GM21423 (cell line): ENCODE data around the gene SLCO2A1.

ENCODE experiments used
- ATAC-seq: cut with Tn5 transposase; IDR thresholded peaks from one replicate; pipeline ENCODE4 v1.9.1; 2021; ENCODE audit warnings: mild to moderate bottlenecking, moderate library complexity; ENCODE audit not compliant: unreplicated experiment

SLCO2A1 gene

GRCh38 chr3:133983576-133984560 lies 45.9 kb downstream of the SLCO2A1 start:
- no peak for ATAC-seq

- ATAC-seq: no peak
These were observed 46.6 kb downstream of the SLCO2A1 start for GRCh38 chr3:133983126-133983525.

- ATAC-seq: no peak
These were observed 49.2 kb downstream of the SLCO2A1 start for GRCh38 chr3:133980550-133980949.

- no peak for ATAC-seq
These were observed 49.7 kb downstream of the SLCO2A1 start for GRCh38 chr3:133980035-133980434.

- ATAC-seq: no peak
These were observed 50.2 kb downstream of the SLCO2A1 start for GRCh38 chr3:133979553-133979952.

- no peak for ATAC-seq
These were observed 52.2 kb downstream of the SLCO2A1 start for GRCh38 chr3:133977568-133977967.

DNA sequence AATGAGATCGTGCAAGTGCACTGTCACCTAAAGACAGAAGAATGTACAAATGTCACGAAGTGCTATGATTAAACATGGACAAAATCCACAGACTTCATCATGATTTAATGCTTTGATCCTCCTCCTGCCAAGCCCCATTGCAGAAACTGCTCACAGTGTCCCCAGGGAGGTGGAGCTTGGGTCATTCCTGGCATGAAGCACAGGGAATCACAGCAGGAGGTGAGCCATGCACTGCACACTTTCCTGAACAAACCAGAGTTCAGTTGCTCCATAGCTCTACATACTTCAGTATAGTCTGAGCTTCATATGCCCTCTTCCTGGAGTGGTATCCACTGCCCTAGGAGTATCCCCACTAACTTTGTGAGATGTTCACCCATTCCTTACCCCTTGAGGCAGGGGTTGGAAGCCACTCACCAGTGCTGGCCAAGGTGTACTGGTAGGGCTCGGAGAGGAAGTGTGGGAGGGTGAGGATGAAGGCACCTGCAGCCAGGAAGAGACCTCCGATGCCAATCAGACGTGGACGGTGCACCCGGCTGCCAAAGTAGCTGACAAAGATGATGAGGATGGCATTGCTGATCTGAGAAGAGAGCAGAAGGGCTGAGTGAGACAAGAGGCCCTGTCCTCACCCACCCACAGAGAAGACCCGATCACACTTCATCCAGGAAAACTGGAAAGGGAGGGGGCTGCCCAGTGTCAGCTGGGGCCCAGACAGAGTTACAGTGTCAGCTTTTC lies 56.3 kb downstream of the SLCO2A1 start:
- ATAC-seq: no peak

- ATAC-seq: no peak
These were observed 57.6 kb downstream of the SLCO2A1 start for GRCh38 chr3:133972156-133972555.

DNA sequence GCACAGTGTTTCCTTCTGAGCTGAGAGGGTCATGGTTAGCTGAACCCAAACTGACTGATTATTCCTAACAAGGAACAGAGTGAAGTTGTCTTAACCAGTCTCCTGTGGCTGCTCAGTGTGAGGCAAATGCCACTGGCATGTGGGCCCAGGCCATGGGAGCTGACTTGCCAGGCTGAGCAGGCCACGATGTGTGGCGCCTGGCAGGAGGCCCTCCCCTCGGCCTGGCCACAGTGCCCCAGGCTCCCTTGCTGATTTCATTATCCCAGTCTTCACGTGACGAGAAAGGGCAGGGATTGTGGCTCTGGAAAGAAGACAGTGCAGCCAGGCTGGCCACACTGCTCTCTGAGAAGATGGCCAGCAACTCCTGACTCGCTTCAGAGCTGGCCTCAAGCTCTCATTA lies 58.8 kb downstream of the SLCO2A1 start:
- ATAC-seq: no peak

DNA sequence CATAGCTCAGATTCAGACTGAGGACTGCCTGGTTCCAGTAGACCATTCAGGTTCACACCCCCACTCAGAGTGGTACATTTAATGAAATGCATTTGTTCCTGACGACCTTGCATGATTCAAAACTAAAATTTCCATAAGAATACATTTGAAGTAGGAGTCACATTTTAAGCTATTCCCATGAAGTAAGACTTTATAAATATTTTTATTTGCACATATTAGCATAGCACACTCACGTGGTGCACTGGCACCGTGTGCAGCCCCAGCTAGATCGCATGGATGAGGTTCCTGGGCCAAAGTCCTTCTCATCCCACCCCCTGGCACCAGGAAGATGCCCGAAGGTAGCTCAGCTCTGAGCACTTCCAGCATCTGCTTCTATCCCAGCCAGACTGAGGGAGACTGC lies 59.4 kb downstream of the SLCO2A1 start:
- no peak for ATAC-seq

DNA sequence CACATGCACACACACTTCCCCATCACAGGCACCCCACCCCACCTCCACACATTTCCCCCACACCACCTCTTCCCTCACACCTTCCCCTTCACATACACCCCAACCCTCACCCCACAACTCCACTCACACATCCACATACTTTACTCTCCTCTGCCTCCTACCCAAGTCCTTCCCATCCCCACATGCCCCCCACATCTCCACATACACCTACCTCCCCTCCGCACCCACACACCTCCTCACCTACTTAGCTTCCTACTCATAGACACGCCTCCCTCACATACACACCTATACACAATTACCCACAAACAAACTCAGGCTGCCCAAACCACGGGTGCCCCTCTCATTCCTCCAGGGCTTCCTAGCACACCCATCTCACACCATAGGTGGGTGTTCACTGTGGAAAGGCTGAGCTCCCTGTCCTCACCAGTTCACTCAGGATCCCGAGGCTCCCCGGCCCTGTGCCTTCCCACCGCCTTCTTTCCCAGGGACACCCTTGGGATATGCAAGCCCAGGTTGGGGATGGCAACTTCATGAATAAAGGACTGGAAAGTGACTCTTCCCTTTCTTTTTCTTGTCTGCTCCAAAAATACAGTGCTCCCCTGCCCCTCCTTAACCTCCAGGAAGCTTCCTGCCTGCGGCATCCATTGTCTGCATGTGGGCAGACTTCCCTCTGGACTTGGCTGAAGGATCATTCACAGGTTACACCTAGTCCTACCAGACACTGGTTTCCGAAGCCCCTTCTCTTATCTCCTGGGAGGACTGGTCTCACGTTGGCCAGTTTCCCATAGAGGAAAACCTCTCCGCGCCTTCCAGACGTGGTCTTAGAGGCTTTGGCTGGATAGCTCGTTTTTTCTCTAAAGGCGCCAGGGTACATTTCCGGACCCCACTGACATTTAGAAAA lies 61.5 kb downstream of the SLCO2A1 start:
- no peak for ATAC-seq

- no peak for ATAC-seq
These were observed 62.8 kb downstream of the SLCO2A1 start for GRCh38 chr3:133966954-133967353.

GRCh38 chr3:133965906-133966305 lies 63.8 kb downstream of the SLCO2A1 start:
- no peak for ATAC-seq

- ATAC-seq: no peak
These were observed 64.6 kb downstream of the SLCO2A1 start for GRCh38 chr3:133965013-133965570.

DNA sequence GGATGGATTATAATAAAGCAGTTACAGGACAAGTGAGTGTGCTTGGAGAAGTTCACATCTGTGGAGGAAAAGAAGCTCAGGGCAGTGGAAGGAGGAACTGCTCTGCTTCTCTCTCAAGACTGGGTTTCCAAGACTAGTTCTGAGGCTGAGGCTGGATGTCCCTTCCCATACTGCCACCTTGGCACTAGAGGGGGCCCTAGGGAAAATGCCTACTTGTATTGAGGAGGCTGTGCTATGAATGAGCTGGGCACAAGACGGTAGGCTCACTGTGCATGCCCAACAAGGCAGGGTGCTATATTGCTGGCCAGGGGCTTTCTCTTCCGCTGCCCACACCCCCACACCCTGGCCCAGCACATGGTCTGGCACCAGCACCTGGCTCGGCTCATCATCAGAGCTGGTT lies 65.2 kb downstream of the SLCO2A1 start:
- no peak for ATAC-seq

DNA sequence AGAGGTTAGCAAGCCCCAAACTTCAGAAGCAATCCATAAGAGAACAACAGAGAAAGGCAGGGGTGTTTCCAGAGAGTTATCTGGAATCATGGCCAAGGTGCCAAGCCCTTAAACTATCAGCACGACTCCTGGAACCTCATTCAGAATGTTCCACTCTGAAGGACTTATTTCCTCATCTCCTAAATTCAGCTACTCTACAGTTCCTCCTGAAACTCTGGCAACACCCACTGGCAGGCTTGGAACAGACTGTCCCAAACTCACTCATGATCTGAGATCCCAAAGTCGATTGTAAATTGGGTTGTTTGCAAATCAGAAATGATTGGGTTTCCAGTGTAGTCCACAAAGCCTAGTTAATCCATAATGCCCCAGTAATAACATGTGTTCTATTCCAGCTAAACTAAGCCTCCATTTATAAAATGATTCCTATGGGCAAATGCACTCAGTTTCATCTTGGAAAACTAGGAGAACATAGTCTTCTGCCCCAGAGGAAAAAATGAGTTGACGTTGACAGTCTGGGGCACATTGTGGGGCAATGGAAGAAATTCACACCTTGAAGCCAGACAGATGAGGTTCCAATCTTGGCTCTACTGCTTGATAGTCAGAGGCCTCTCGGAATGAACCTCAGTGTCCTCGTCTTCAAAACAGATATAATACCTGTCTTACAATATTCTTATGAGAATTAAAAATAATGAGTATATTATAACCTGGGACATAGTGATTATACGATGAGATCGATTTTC lies 65.9 kb downstream of the SLCO2A1 start:
- ATAC-seq: no peak

DNA sequence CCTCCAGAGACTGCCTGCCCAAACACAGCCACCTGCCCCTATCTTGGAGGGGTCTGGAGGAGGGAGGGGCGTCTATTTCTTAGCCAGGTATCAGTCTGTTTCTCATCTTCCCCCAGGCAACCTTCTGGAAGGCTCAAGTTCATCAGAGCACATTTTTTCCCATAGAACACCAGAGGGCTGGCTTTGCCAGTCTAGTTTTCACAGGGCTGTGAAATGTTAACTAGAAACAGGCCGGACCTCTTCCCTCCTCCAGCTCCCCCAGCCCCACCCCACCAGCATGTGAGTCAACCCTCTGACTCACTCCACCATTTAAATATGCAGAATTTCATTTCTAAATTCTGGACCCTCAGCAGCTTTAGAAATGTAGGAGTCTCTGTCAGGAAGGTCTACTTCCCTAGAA lies 66.9 kb downstream of the SLCO2A1 start:
- ATAC-seq: no peak

GRCh38 chr3:133958071-133958805 lies 71.5 kb downstream of the SLCO2A1 start:
- no peak for ATAC-seq

DNA sequence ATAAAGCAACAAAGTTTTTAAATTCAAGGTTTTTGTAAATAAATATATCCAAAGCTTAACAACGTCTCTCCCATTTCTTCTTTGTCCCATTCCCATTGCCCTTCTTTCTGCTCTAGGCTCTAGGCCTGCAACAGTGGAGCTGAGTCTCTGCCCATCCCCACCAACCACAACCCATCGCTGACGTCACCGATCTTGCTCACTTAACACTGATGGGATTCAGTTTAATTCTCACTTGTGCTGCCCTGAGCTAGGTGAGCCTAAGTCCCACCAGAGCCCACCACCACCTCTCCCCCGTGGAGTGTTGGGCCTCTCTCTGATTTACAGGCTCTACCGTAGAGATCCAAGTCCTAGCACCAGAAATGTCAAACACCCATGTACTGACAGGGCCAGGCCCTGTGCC lies 72.7 kb downstream of the SLCO2A1 start:
- ATAC-seq: no peak
